Activated CD4-positive, alpha-beta memory T cell treated with anti-CD3 and anti-CD28 coated beads for 36 hours (primary cell): ENCODE measurements around the gene PPP6C. TPM values are rescaled to one million over a fixed set of nuclear protein-coding genes. Genes with fewer than 3 reads are reported as not detected.
A peak's percentile ranks its signal among the peaks of the same experiment; 100 is the strongest.
"Not testable (repeated sequence)": the region's sequence is repeated elsewhere in the genome, so short reads cannot be mapped to it uniquely, and the experiment has no call there.

ENCODE experiments used
- CTCF ChIA-PET: fragments of 350-600 bp; sonication (Branson Sonifier 250); formaldehyde crosslinking; loops from one replicate; lab custom pipeline; 2021; ENCODE audit warnings: antibody characterized with exemption, inconsistent platforms; lab: Charles Lee
- POLR2A ChIA-PET: fragments of 350-600 bp; sonication (Branson Sonifier 250); formaldehyde crosslinking; loops from one replicate; lab custom pipeline; 2021; ENCODE audit warnings: antibody characterized with exemption; lab: Charles Lee
- DNase-seq: peaks from one replicate; pipeline ENCODE4 v3.0.0-alpha.2; 2020
- H3K27ac Mint-ChIP-seq: one replicate; pipeline ENCODE4 v1.8.0; 2021; ENCODE audit warnings: mixed read lengths
- H3K27me3 Mint-ChIP-seq: one replicate; pipeline ENCODE4 v1.8.0; 2021; ENCODE audit warnings: mixed read lengths
- H3K36me3 Mint-ChIP-seq: one replicate; pipeline ENCODE4 v1.8.0; 2021; ENCODE audit warnings: mixed read lengths
- H3K4me1 Mint-ChIP-seq: one replicate; pipeline ENCODE4 v1.8.0; 2021; ENCODE audit warnings: low read depth, mixed read lengths
- H3K4me3 Mint-ChIP-seq: one replicate; pipeline ENCODE4 v1.8.0; 2021; ENCODE audit warnings: mild to moderate bottlenecking, mixed read lengths
- H3K9me3 Mint-ChIP-seq: one replicate; pipeline ENCODE4 v1.8.0; 2021; ENCODE audit warnings: mixed read lengths
- intact Hi-C: fragments of 100-400 bp; cut with micrococcal nuclease; formaldehyde crosslinking; loops from one replicate; pipeline ENCODE4 v1.15.1; 2023
- total RNA-seq, 2 experiments: library from RNA; stranded (reverse); gene quantifications; one replicate each; pipeline ENCODE4 v1.2.3, GENCODE V29; 2021

PPP6C gene
- 10 to 100 TPM; 46.7 to 47.4 TPM for total RNA-seq

GRCh38 chr9:125189361-125190289, at the start of gene PPP6C:
PPP6C (minus strand) TSS chr9:125189803; CDS start chr9:125189718, 85 bp downstream.
- Mint-ChIP-seq H3K27ac (peak within 1 kb of the TSS; percentile 95), H3K4me1 (peaks cover 54% of the 10 kb centered on the region), H3K9me3 (no peaks in the 10 kb centered on the region), H3K36me3 (no peaks in the 10 kb centered on the region), H3K27me3 (no peaks in the 10 kb centered on the region), H3K4me3 (peak within 1 kb of the TSS; percentile 97)
- peak; percentile 99 for DNase-seq
- CTCF ChIA-PET = interaction anchor here (0.8 to 1.4 kb wide), 3 partner anchors 10 to 72 kb away, joined by 3 to 4 read pairs (median 3); partner anchors contain the start of genes GAPVD1 and HSPA5
- intact Hi-C loops = loop anchor here (1.0 to 5.0 kb wide), 6 partner anchors 11 to 417 kb away; partner anchors contain the start of genes HSPA5, NR6A1, RABEPK and SCAI
- POLR2A ChIA-PET = interaction anchor here (1.3 to 1.4 kb wide), 2 partner anchors 10 to 52 kb away, joined by 8 to 15 read pairs; partner anchors contain the start of genes HSPA5 and RABEPK

GRCh38 chr9:125238915-125239446, 49.4 kb upstream of the PPP6C start:
- DNase-seq = no peak
- peaks cover 60% of the 10 kb centered on the region for H3K36me3 Mint-ChIP-seq
- H3K4me3 Mint-ChIP-seq = peak overlapping the region; percentile 94
- intact Hi-C loops = no loop called here
- peaks cover 58% of the 10 kb centered on the region for H3K4me1 Mint-ChIP-seq
- H3K27me3 Mint-ChIP-seq = peaks cover 2% of the 10 kb centered on the region
- no peaks in the 10 kb centered on the region for H3K9me3 Mint-ChIP-seq
- peak overlapping the region; percentile 81 for H3K27ac Mint-ChIP-seq
- ChIA-PET POLR2A (interaction anchor here (1.9 to 2.5 kb wide), 2 partner anchors 370 to 378 kb away, joined by 4 to 9 read pairs; no protein-coding TSS in a partner anchor), CTCF (interaction anchor here (0.6 kb wide), 1 partner anchor 84 kb away, joined by 4 read pairs; no protein-coding TSS in a partner anchor)

GRCh38 chr9:125238127-125238914, 48.7 kb upstream of the PPP6C start:
- ChIA-PET POLR2A (interaction anchor here (0.7 to 2.5 kb wide), 4 partner anchors 8 to 378 kb away, joined by 4 to 9 read pairs (median 4); no protein-coding TSS in a partner anchor), CTCF (no interaction called here)
- DNase-seq = no peak
- intact Hi-C loops = no loop called here
- H3K27me3 Mint-ChIP-seq = peaks cover 2% of the 10 kb centered on the region
- peak overlapping the region; percentile 94 for H3K4me3 Mint-ChIP-seq
- H3K4me1 Mint-ChIP-seq = peaks cover 55% of the 10 kb centered on the region
- peaks cover 63% of the 10 kb centered on the region for H3K36me3 Mint-ChIP-seq
- H3K27ac Mint-ChIP-seq = peak overlapping the region; percentile 81
- H3K9me3 Mint-ChIP-seq = no peaks in the 10 kb centered on the region

GRCh38 chr9:125236520-125237159, 47.0 kb upstream of the PPP6C start:
- DNase-seq, H3K9me3 Mint-ChIP-seq, H3K27me3 Mint-ChIP-seq, intact Hi-C loops: not testable (repeated sequence)
- H3K27ac Mint-ChIP-seq = peak overlapping the region; percentile 69
- H3K4me1 Mint-ChIP-seq = peaks cover 46% of the 10 kb centered on the region
- peaks cover 69% of the 10 kb centered on the region for H3K36me3 Mint-ChIP-seq
- H3K4me3 Mint-ChIP-seq = peak overlapping the region; percentile 55
- ChIA-PET POLR2A (interaction anchor here (0.7 to 2.5 kb wide), 4 partner anchors 10 to 367 kb away, joined by 3 to 9 read pairs (median 4); no protein-coding TSS in a partner anchor), CTCF (interaction anchor here (1.1 kb wide), 1 partner anchor 384 kb away, joined by 3 read pairs; no protein-coding TSS in a partner anchor)

- Mint-ChIP-seq H3K36me3 (peaks cover 65% of the 10 kb centered on the region), H3K27ac (peak overlapping the region; percentile 69), H3K9me3 (no peaks in the 10 kb centered on the region), H3K4me3 (peak overlapping the region; percentile 55), H3K4me1 (peaks cover 46% of the 10 kb centered on the region), H3K27me3 (no peaks in the 10 kb centered on the region)
- intact Hi-C loops = no loop called here
- POLR2A ChIA-PET = interaction anchor here (0.6 to 1.1 kb wide), 2 partner anchors 27 to 64 kb away, joined by 4 to 5 read pairs; no protein-coding TSS in a partner anchor
- no peak for DNase-seq
- CTCF ChIA-PET = interaction anchor here (1.1 kb wide), 1 partner anchor 383 kb away, joined by 3 read pairs; no protein-coding TSS in a partner anchor
Observed at GRCh38 chr9:125235804-125236519, 46.4 kb upstream of the PPP6C start.

GRCh38 chr9:125234099-125234498, 44.5 kb upstream of the PPP6C start:
- POLR2A ChIA-PET, H3K9me3 Mint-ChIP-seq, intact Hi-C loops, H3K4me3 Mint-ChIP-seq, H3K27ac Mint-ChIP-seq, DNase-seq, H3K27me3 Mint-ChIP-seq, CTCF ChIA-PET: not testable (repeated sequence)
- H3K36me3 Mint-ChIP-seq = peaks cover 49% of the 10 kb centered on the region
- H3K4me1 Mint-ChIP-seq = peaks cover 43% of the 10 kb centered on the region

GRCh38 chr9:125233678-125234077, 44.1 kb upstream of the PPP6C start:
- H3K36me3 Mint-ChIP-seq = peaks cover 45% of the 10 kb centered on the region
- CTCF ChIA-PET = no interaction called here

GRCh38 chr9:125227761-125228160, 38.2 kb upstream of the PPP6C start:
- no peaks in the 10 kb centered on the region for H3K4me1 Mint-ChIP-seq
- H3K27me3 Mint-ChIP-seq = no peaks in the 10 kb centered on the region
- H3K27ac Mint-ChIP-seq = no peak overlapping the region
- H3K4me3 Mint-ChIP-seq = no peak overlapping the region
- intact Hi-C loops = no loop called here
- CTCF ChIA-PET = no interaction called here
- POLR2A ChIA-PET = interaction anchor here (0.6 kb wide), 1 partner anchor 14 kb away, joined by 4 read pairs; no protein-coding TSS in a partner anchor
- H3K36me3 Mint-ChIP-seq = peaks cover 16% of the 10 kb centered on the region
- no peaks in the 10 kb centered on the region for H3K9me3 Mint-ChIP-seq
- DNase-seq = no peak

More at GRCh38 chr9:125233678-125234077, 44.1 kb upstream of the PPP6C start:
- Mint-ChIP-seq H3K27me3 (no peaks in the 10 kb centered on the region), H3K9me3 (no peaks in the 10 kb centered on the region), H3K4me3 (no peak overlapping the region), H3K27ac (no peak overlapping the region), H3K4me1 (peaks cover 39% of the 10 kb centered on the region)
- POLR2A ChIA-PET = no interaction called here
- intact Hi-C loops = no loop called here
- DNase-seq = no peak

GRCh38 chr9:125224858-125225257, 35.3 kb upstream of the PPP6C start:
- H3K27me3 Mint-ChIP-seq, CTCF ChIA-PET, H3K4me1 Mint-ChIP-seq, H3K27ac Mint-ChIP-seq, H3K9me3 Mint-ChIP-seq, DNase-seq, H3K4me3 Mint-ChIP-seq, intact Hi-C loops: not testable (repeated sequence)
- peaks cover 14% of the 10 kb centered on the region for H3K36me3 Mint-ChIP-seq
- POLR2A ChIA-PET = interaction anchor here (1.0 kb wide), 1 partner anchor 16 kb away, joined by 3 read pairs; no protein-coding TSS in a partner anchor

- ChIA-PET CTCF (no interaction called here), POLR2A (no interaction called here)
- intact Hi-C loops = no loop called here
- no peaks in the 10 kb centered on the region for H3K27me3 Mint-ChIP-seq
- DNase-seq = no peak
- H3K36me3 Mint-ChIP-seq = peaks cover 26% of the 10 kb centered on the region
- H3K4me3 Mint-ChIP-seq = no peak overlapping the region
- H3K4me1 Mint-ChIP-seq = no peaks in the 10 kb centered on the region
- no peaks in the 10 kb centered on the region for H3K9me3 Mint-ChIP-seq
- no peak overlapping the region for H3K27ac Mint-ChIP-seq
Observed at GRCh38 chr9:125218621-125219020, 29.0 kb upstream of the PPP6C start.
